ENCODE data around the gene BOD1. TPM values are rescaled to one million over a fixed set of nuclear protein-coding genes. Genes with fewer than 3 reads are reported as not detected.

Gene BOD1
- total RNA-seq, 4 donors from 2014 or later: 101 to 157 (median 117) TPM

GRCh38 chr5:173562451-173562850 is 54.0 kb downstream of the BOD1 start:
- H3K27ac ChIP-seq: no peak overlapping the region
- TF ChIP-seq POLR2A (IDR thresholded peaks at IDR 0.05) (no peak), CTCF (IDR thresholded peaks at IDR 0.05 in 4 of 5, conservative IDR thresholded peaks at IDR 0.05 in 1 of 5) (no peak)
- DNase-seq (no peak), ATAC-seq (no peak)
- H3K4me3 ChIP-seq: no peak overlapping the region
- intact Hi-C loops (cut with DNase I; ENCODE audit: low total_unique reads) (no loop called here), in situ Hi-C loops (cut with MboI; ENCODE audit: low sequenced_read_pairs in 4 of 4) (loop anchor here in 1 of 4 donors (10.0 kb wide), 1 partner anchor 128 kb away; no protein-coding TSS in a partner anchor)
- no peaks in the 10 kb centered on the region for H3K36me3 ChIP-seq
- no peaks in the 10 kb centered on the region for H3K27me3 ChIP-seq
- no peaks in the 10 kb centered on the region for H3K9me3 ChIP-seq
- H3K4me1 ChIP-seq: no peaks in the 10 kb centered on the region
